Measurements from ENCODE around the gene ADGRD2. TPM values are rescaled to one million over a fixed set of nuclear protein-coding genes. Genes with fewer than 3 reads are reported as not detected.

The ADGRD2 gene
- total RNA-seq, 2 experiments from 2014 or later = not detected

DNA sequence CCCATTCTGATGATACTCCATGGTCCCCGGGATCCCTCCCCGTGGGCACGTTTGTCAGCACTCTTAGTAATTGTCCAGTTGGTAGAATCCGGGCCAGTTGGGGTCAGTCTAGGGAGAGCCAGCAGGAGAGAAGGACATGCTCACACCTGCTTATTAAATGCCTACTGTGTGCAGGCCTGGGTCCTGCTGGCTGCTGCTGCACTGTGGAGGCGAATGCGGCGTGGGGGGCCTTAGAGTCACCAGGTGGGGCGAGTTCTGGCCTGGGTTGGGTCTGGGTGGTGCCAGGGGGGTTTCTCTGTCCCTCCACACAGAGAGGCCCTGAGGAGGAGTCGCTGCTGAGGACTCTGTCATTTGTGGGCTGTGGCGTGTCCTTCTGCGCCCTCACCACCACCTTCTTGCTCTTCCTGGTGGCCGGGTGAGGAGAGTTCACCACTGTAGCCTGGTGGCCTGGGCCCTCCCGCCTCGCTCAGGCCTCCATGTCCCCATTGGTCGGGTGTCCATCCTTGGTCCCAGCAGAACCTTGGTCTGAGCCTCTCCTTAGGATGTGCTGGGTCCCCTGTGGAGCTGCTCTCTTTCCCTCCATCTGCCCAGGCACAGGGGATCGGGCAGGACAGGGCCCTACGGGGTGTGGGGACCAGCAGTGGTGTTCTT is 17.3 kb downstream of the ADGRD2 start:
- Mint-ChIP-seq H3K4me1 (ENCODE audit: low read depth) (no peaks in the 10 kb centered on the region), H3K9me3 (no peaks in the 10 kb centered on the region), H3K4me3 (no peak overlapping the region), H3K27me3 (peaks cover 5% of the 10 kb centered on the region), H3K27ac (no peak overlapping the region), H3K36me3 (no peaks in the 10 kb centered on the region)
- POLR2A ChIA-PET = no interaction called here
- intact Hi-C loops (cut with micrococcal nuclease) = no loop called here
- CTCF ChIA-PET = no interaction called here
- DNase-seq = no peak

DNA sequence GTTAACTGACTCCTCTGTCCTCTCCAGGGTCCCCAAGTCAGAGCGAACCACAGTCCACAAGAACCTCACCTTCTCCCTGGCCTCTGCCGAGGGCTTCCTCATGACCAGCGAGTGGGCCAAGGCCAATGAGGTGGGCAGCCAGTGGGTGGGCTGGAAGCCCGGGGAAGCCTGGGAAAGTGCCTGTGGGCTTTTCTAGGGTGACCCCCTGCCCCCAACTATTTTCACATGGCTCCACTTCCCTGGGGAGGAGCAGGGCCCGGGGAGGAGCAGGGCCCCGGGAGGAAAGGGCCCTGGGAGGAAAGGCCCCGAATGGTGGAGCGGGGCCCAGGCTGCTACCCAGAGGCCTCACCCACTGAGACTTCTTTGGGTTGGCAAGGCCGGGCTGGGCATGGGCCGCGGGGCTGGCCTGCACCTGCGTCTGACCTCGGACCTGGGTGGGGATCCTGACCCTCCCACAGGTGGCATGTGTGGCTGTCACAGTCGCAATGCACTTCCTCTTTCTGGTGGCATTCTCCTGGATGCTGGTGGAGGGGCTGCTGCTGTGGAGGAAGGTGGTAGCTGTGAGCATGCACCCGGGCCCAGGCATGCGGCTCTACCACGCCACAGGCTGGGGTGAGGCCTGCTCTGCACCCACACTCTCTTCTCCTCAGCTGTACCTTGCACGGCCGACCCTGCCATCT is 17.9 kb downstream of the ADGRD2 start:
- intact Hi-C loops (cut with micrococcal nuclease) = no loop called here
- H3K27ac Mint-ChIP-seq = no peak overlapping the region
- H3K36me3 Mint-ChIP-seq = no peaks in the 10 kb centered on the region
- ChIA-PET CTCF (no interaction called here), POLR2A (no interaction called here)
- no peak for DNase-seq
- H3K9me3 Mint-ChIP-seq = no peaks in the 10 kb centered on the region
- H3K27me3 Mint-ChIP-seq = peaks cover 5% of the 10 kb centered on the region
- no peaks in the 10 kb centered on the region for H3K4me1 Mint-ChIP-seq (ENCODE audit: low read depth)
- H3K4me3 Mint-ChIP-seq = no peak overlapping the region

DNA sequence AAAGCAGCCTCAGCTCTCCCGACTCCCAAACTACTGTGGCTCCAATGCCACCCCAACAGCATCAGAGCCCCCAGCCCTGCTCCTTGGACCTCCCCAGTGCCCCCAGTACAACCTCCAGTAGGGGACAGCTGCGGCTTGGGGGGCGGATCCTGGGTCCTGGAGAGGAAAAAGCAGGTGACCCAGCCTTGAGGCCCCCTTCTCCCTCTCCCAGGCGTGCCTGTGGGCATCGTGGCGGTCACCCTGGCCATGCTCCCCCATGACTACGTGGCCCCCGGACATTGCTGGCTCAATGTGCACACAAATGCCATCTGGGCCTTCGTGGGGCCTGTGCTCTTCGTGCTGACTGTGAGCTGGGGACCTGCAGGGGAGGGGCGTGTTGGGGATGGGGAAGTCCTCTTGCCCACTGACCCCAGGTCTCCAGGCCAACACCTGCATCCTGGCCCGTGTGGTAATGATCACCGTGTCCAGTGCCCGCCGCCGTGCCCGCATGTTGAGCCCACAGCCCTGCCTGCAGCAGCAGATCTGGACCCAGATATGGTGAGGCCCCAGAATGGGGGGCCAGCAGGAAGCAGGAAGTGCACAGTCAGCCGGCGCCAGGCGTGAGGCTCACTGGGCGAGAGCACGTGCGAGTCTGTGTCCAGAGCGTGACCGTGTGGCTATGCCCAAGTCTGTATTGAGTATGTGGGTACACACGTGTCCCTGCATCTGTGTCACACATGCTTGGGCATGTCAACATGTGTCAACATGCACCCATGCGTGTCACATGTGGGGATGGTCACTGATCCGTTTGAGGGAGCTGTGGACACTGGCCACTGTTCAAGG is 19.0 kb downstream of the ADGRD2 start:
- Mint-ChIP-seq H3K4me1 (ENCODE audit: low read depth) (no peaks in the 10 kb centered on the region), H3K4me3 (no peak overlapping the region), H3K27me3 (peaks cover 8% of the 10 kb centered on the region), H3K9me3 (no peaks in the 10 kb centered on the region), H3K27ac (no peak overlapping the region), H3K36me3 (no peaks in the 10 kb centered on the region)
- ChIA-PET POLR2A (no interaction called here), CTCF (no interaction called here)
- no peak for DNase-seq
- intact Hi-C loops (cut with micrococcal nuclease) = no loop called here

DNA sequence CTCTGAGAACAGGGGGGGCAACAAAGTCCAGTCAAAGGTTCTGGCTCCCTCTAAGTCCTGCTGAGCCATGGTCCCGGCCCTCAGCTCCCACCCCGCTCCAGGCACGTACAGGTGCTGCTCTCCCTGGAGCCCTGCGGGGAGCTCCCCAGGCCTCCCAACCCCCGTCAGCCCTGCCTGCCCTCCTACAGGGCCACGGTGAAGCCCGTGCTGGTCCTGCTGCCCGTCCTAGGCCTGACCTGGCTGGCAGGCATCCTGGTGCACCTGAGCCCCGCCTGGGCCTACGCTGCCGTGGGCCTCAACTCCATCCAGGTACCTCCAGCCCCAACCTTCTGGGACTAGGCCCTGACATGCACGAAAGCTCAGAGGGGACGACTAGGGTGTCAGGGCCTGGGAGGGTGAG is 20.1 kb downstream of the ADGRD2 start:
- no peaks in the 10 kb centered on the region for H3K4me1 Mint-ChIP-seq (ENCODE audit: low read depth)

DNA sequence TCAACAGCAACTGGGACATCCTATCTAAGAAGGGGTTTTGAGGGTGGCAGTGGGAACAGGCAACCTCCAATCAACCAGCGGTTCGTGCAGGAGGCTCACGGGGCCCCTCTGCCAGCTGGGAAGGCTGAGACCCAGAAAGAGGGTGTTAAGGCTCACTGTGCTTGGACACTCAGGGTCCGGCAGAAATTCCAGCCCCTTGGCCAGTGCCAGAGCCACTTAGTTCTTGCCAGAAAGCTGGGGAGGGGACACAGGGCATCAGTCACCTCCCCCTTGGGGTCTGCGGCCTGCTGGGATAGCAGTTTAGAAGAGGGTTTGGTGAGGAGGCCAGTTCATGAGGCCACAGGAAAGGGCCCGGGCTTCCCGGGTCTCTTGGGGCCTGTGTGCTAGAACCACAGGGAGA is 20.5 kb downstream of the ADGRD2 start:
- intact Hi-C loops (cut with micrococcal nuclease) = no loop called here
- peaks cover 9% of the 10 kb centered on the region for H3K27me3 Mint-ChIP-seq
- H3K4me1 Mint-ChIP-seq (ENCODE audit: low read depth) = no peaks in the 10 kb centered on the region
- no peaks in the 10 kb centered on the region for H3K36me3 Mint-ChIP-seq
- no peaks in the 10 kb centered on the region for H3K9me3 Mint-ChIP-seq
- H3K4me3 Mint-ChIP-seq = no peak overlapping the region
- no peak for DNase-seq
- CTCF ChIA-PET = no interaction called here
- no peak overlapping the region for H3K27ac Mint-ChIP-seq
- POLR2A ChIA-PET = no interaction called here

More for the DNA sequence above, 20.1 kb downstream of the ADGRD2 start:
- no peaks in the 10 kb centered on the region for H3K36me3 Mint-ChIP-seq
- no peak overlapping the region for H3K4me3 Mint-ChIP-seq
- intact Hi-C loops (cut with micrococcal nuclease) = no loop called here
- H3K9me3 Mint-ChIP-seq = no peaks in the 10 kb centered on the region
- CTCF ChIA-PET = interaction anchor here (0.6 kb wide), 1 partner anchor 49 kb away, joined by 3 read pairs; no protein-coding TSS in a partner anchor
- no peak for DNase-seq
- peaks cover 9% of the 10 kb centered on the region for H3K27me3 Mint-ChIP-seq
- POLR2A ChIA-PET = no interaction called here
- no peak overlapping the region for H3K27ac Mint-ChIP-seq

DNA sequence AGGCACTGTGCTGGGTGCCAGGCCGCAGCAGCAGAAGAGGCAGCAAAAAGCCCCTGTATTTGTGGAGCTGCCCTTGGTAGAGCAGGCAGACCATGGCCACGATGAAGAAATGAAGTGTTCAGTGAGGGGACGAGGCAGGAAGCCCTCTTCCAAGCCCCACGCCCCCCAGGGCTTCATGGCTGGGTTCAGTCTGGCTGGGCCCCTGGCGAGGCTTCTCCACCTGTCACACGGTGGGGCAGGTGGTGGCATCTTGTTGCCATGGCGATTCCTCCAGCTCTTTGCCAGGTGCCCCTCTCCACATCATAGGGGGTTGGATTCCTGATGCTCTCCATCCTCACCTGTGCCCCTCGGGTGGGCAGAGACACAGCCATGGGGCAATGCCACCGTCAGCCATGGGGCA is 21.5 kb downstream of the ADGRD2 start:
- Mint-ChIP-seq H3K27ac (no peak overlapping the region), H3K36me3 (no peaks in the 10 kb centered on the region), H3K4me3 (no peak overlapping the region), H3K27me3 (peaks cover 11% of the 10 kb centered on the region), H3K4me1 (ENCODE audit: low read depth) (no peaks in the 10 kb centered on the region), H3K9me3 (no peaks in the 10 kb centered on the region)
- no peak for DNase-seq
- intact Hi-C loops (cut with micrococcal nuclease) = no loop called here
- CTCF ChIA-PET = no interaction called here
- POLR2A ChIA-PET = no interaction called here

DNA sequence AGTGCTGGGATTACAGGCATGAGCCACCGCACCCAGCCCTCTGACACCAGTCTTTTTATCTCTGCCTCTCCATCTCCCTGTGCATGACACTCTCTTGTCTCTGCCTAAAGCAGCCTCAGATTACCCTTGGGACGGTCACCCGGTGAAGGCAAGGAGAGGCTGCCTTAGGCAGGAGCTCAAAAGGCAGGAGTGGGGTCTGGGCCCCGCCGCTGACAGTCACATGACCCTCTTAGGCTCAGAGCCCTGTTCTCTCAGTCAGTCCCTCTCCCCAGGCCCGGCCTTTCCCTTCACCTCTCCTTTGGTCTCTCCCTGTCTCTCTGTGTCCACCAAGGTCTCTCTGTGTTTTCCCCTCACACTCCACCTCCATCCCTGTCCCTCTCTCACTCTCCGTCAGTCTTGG is 22.5 kb downstream of the ADGRD2 start:
- intact Hi-C loops (cut with micrococcal nuclease) = no loop called here
- Mint-ChIP-seq H3K4me3 (no peak overlapping the region), H3K9me3 (no peaks in the 10 kb centered on the region), H3K36me3 (no peaks in the 10 kb centered on the region), H3K4me1 (ENCODE audit: low read depth) (no peaks in the 10 kb centered on the region), H3K27me3 (peaks cover 11% of the 10 kb centered on the region), H3K27ac (no peak overlapping the region)
- POLR2A ChIA-PET = no interaction called here
- no peak for DNase-seq
- CTCF ChIA-PET = no interaction called here

DNA sequence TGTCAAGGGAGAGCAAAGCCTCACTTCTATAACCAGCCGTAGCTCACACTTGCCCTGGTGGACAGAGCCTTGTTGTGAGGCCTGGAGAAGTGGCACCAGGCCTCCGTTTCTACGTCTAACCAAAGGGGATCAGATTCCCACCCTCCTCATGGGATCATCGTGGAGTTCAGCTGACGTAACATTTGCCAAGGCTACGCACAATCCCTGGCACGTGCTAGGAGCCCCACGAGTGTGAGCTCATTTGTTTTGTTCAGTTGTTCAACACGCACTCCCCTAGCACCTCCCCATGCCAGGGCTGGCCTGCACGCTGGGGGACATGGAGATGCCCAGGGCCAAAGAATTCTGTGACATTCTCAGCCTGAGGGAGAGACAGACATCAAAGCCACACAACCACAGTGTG is 23.1 kb downstream of the ADGRD2 start:
- Mint-ChIP-seq H3K4me1 (ENCODE audit: low read depth) (no peaks in the 10 kb centered on the region), H3K36me3 (no peaks in the 10 kb centered on the region), H3K4me3 (no peak overlapping the region), H3K27ac (no peak overlapping the region), H3K27me3 (peaks cover 14% of the 10 kb centered on the region), H3K9me3 (no peaks in the 10 kb centered on the region)
- intact Hi-C loops (cut with micrococcal nuclease) = no loop called here
- ChIA-PET CTCF (no interaction called here), POLR2A (no interaction called here)
- DNase-seq = no peak

DNA sequence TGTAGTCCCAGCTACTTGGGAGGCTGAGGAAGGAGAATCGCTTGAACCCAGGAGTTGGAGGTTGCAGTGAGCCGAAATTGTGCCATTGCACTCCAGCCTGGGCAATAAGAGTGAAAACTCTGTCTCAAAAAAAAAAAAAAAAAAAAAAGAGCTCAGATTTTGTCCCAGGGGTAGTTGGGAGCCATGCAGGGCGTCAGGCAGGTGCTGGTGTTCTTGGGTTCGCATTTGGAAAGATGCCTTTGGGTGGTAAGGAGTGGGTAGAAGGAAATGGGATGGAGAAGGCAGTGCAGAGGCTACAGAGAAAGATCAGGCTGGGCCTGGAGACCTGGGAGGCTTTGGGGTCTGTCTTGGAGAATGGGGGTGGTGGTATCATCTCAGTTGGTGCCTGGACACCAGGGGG is 23.9 kb downstream of the ADGRD2 start:
- Mint-ChIP-seq H3K27ac (no peak overlapping the region), H3K4me3 (no peak overlapping the region), H3K4me1 (ENCODE audit: low read depth) (no peaks in the 10 kb centered on the region), H3K27me3 (peaks cover 17% of the 10 kb centered on the region), H3K9me3 (no peaks in the 10 kb centered on the region), H3K36me3 (no peaks in the 10 kb centered on the region)
- no peak for DNase-seq
- CTCF ChIA-PET = no interaction called here
- intact Hi-C loops (cut with micrococcal nuclease) = no loop called here
- POLR2A ChIA-PET = no interaction called here

DNA sequence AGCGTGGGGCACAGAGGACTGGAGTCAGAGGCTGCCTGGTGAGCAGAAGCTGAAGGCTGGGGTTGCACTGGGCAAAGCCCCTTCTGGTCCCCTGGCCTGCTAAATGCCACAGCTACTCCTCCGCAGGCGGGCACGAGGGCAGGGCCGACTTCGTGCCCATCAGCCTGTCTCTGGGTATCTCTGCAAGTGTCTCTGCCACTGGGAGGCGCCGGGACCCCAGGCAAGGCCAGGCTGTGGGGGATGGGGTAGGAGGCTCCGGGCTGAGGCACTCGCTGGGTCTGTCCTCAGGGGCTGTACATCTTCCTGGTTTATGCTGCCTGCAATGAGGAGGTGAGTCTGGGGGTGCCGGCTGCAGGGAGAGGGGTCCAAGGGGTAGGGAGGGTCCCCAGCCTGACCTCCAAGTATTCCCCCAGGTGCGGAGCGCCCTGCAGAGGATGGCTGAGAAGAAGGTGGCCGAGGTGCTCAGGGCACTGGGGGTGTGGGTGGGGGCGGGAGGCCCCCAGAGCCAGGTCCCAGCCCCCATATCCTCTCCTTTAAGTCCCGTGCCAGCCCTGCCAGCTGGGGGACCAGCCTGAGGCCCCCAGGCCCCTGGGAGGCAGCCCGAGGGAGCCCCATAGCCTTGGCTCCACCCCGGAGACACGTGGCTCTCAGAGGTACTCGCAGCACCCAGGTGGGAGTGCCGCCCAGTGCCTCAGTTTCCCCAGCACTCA is 25.1 kb downstream of the ADGRD2 start:
- CTCF ChIA-PET = no interaction called here
- no peak overlapping the region for H3K4me3 Mint-ChIP-seq
- intact Hi-C loops (cut with micrococcal nuclease) = no loop called here

DNA sequence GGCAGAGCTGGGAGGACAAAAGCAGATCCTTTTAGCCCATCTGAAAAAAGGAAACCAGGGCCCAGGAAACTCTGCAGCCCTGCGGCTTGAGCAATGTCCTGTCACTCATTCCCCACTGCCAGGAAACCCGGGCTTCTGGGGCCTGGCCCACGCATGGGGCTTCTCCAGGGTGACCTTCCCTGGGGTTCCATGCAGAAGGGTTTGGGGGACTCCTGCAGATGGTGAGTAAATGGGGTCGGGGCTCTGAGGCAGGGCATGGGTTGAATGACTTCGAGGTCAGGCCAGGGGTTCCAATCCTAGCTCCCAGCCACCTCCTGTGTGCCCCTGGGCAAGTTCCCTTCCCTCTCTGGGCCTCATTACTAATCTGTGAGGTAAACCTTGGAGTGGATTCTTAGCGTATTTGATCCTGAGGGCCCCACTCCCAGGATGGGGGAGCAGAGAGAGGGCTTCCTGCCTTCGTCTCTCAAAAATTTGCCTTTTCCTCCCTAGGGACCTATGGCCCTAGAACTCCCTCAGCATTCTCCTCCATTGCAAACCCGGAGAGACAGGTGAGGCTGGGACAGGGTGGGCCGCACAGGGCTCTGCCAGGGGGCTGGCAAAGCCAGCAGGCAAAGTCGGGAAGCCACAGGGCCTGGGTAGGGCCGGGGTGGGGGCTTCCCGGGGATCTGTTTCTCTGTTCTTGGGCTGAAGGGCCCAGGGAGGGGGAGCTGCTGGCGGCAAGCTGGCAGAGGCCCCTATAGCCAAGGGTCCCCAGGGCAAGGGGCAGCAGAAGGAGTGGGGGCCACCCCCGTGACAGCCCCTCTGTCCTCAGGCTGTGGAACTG is 25.8 kb downstream of the ADGRD2 start:
- Mint-ChIP-seq H3K4me3 (no peak overlapping the region), H3K36me3 (no peaks in the 10 kb centered on the region), H3K4me1 (ENCODE audit: low read depth) (no peaks in the 10 kb centered on the region), H3K27ac (no peak overlapping the region), H3K9me3 (no peaks in the 10 kb centered on the region), H3K27me3 (peaks cover 17% of the 10 kb centered on the region)
- CTCF ChIA-PET = no interaction called here
- DNase-seq = no peak
- POLR2A ChIA-PET = no interaction called here
- intact Hi-C loops (cut with micrococcal nuclease) = no loop called here

More for the DNA sequence above, 25.1 kb downstream of the ADGRD2 start:
- POLR2A ChIA-PET = no interaction called here
- Mint-ChIP-seq H3K36me3 (no peaks in the 10 kb centered on the region), H3K4me1 (ENCODE audit: low read depth) (no peaks in the 10 kb centered on the region), H3K9me3 (no peaks in the 10 kb centered on the region), H3K27ac (no peak overlapping the region), H3K27me3 (peaks cover 17% of the 10 kb centered on the region)
- no peak for DNase-seq

DNA sequence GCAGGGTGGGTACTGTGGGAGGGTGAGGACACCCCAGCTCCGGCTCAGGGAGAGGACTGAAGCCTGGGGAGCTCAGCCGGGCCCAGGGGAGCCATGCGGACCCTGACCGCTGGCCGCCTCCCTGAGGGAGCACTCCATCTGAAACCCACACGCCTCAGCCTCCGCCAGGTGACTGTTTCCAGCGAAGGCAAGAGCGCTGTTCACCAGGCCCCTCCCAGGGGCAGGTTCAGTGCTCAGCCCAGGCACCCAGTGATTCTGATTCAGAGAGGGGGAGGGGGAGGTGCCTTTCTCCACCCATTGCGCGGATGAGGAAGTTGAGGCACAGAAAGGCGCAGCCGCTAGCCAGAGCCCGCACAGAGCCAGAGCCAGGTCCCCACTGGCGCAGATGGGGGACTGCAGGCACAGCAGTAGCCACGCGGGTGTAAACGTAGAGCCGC is 27.0 kb downstream of the ADGRD2 start:
- no peaks in the 10 kb centered on the region for H3K4me1 Mint-ChIP-seq (ENCODE audit: low read depth)
- intact Hi-C loops (cut with micrococcal nuclease) = no loop called here
- CTCF ChIA-PET = interaction anchor here (1.4 kb wide), 1 partner anchor 60 kb away, joined by 3 read pairs; no protein-coding TSS in a partner anchor
- no peaks in the 10 kb centered on the region for H3K36me3 Mint-ChIP-seq
- H3K27me3 Mint-ChIP-seq = peaks cover 16% of the 10 kb centered on the region
- no peaks in the 10 kb centered on the region for H3K9me3 Mint-ChIP-seq
- DNase-seq = no peak
- POLR2A ChIA-PET = no interaction called here
- no peak overlapping the region for H3K4me3 Mint-ChIP-seq
- H3K27ac Mint-ChIP-seq = no peak overlapping the region

Data from activated CD4-positive, alpha-beta memory T cell treated with anti-CD3 and anti-CD28 coated beads for 36 hours (primary cell).